HepG2 (cell line): Measurements from ENCODE around the gene ST6GALNAC3. TPM values are rescaled to one million over a fixed set of nuclear protein-coding genes. Genes with fewer than 3 reads are reported as not detected.

Experiments used
- ATAC-seq: fragments of 200-7000 bp; cut with Tn5 transposase; 3 replicates; pipeline ENCODE4 v1.9.1; 2020; ENCODE audit warnings: mild to moderate bottlenecking, moderate library complexity
- BruUV-seq: library from RNA; stranded (reverse); fragments of 400-500 nt; replicated peaks from 2 replicates; lab custom pipeline; 2021; lab: Mats Ljungman, UMichigan
- CTCF ChIA-PET: fragments of 300-600 bp; formaldehyde crosslinking; extraction: SDS; loops from one replicate; lab custom pipeline; 2021; ENCODE audit warnings: low total read pairs, inconsistent platforms, low intra/inter-chr PET ratio; lab: Yijun Ruan, JAX
- POLR2A ChIA-PET: fragments of 350-600 bp; sonication (Branson Sonifier 250); formaldehyde crosslinking; loops from one replicate; lab custom pipeline; 2020; ENCODE audit warnings: antibody characterized with exemption, inconsistent platforms; lab: Yijun Ruan, JAX
- DNase-seq: peaks from one replicate; pipeline ENCODE4 v3.0.0-alpha.2; 2015; ENCODE audit warnings: low spot score
- FAIRE-seq: peaks from 3 replicates; lab custom pipeline; 2011; peaks lifted over from hg19 to GRCh38; lab: Jason Lieb, UNC
- H2AFZ ChIP-seq: one replicate; pipeline ENCODE4 v1.6.1; 2011; ENCODE audit warnings: low read length, inconsistent platforms
- H3K27ac ChIP-seq: fragments of 300-600 bp; 3 replicates; pipeline ENCODE4 v1.8.0; 2011; ENCODE audit warnings: mixed run types, mild to moderate bottlenecking, mixed read lengths, low read length, inconsistent platforms; ENCODE audit not compliant: insufficient read depth; ENCODE audit errors: extremely low read length
- H3K27me3 ChIP-seq, 2 experiments: fragments of 200-600 bp in 1 of 2; 2 replicates in 1 of 2; 3 replicates in 1 of 2; pipeline versions ENCODE4 v1.6.0 to v1.8.0; 2011; ENCODE audit warnings: low read length in 2 of 2, mild to moderate bottlenecking in 2 of 2, moderate library complexity in 2 of 2, inconsistent platforms in 1 of 2; ENCODE audit not compliant: insufficient read depth in 2 of 2, control insufficient read depth in 1 of 2
- H3K36me3 ChIP-seq, 2 experiments: fragments of 200-600 bp in 1 of 2; replicated peaks in 1 of 2; 2 replicates in 1 of 2; 3 replicates in 1 of 2; pipeline versions ENCODE4 v1.5.1 to v1.8.0; 2011; ENCODE audit warnings: low read length in 2 of 2, inconsistent platforms in 1 of 2; ENCODE audit not compliant: insufficient read depth in 2 of 2, control insufficient read depth in 1 of 2
- H3K4me1 ChIP-seq: 2 replicates; pipeline ENCODE4 v1.5.1; 2012; ENCODE audit warnings: low read length, inconsistent platforms; ENCODE audit not compliant: insufficient read depth
- H3K4me2 ChIP-seq: 2 replicates; pipeline ENCODE4 v1.6.0; 2011; ENCODE audit warnings: low read depth, low read length, inconsistent platforms
- H3K4me3 ChIP-seq, 3 experiments: fragments of 200-600 bp in 1 of 3; sonication (generic), shearing (Covaris generic) in 1 of 3; replicated peaks in 1 of 3; 2 replicates each; pipeline ENCODE4 v1.5.1; 2011 to 2016; ENCODE audit warnings: low read length in 3 of 3, inconsistent platforms in 2 of 3, low read depth in 2 of 3, mild to moderate bottlenecking in 2 of 3, control low read depth in 1 of 3, mixed read lengths in 1 of 3; ENCODE audit not compliant: insufficient read depth in 1 of 3
- H3K79me2 ChIP-seq: one replicate; pipeline ENCODE4 v1.6.1; 2011; ENCODE audit warnings: low read length, inconsistent platforms; ENCODE audit not compliant: insufficient read depth
- H3K9ac ChIP-seq: 2 replicates; pipeline ENCODE4 v1.6.0; 2011; ENCODE audit warnings: mild to moderate bottlenecking, low read depth, low read length, inconsistent platforms; ENCODE audit not compliant: insufficient read depth
- H3K9me3 ChIP-seq: 2 replicates; pipeline ENCODE4 v1.5.1; 2012; ENCODE audit warnings: mild to moderate bottlenecking, low read length
- H4K20me1 ChIP-seq: 2 replicates; pipeline ENCODE4 v1.6.0; 2011; ENCODE audit warnings: inconsistent platforms, mild to moderate bottlenecking, low read length, moderate library complexity; ENCODE audit not compliant: insufficient read depth
- ASH2L ChIP-seq: fragments of 300-600, 200-600 bp; sonication (generic); IDR thresholded peaks from 2 replicates; pipeline ENCODE4 v1.7.0; 2017; ENCODE audit warnings: low read depth, mild to moderate bottlenecking, moderate library complexity, mixed read lengths, low read length; ENCODE audit not compliant: insufficient read length
- BCL6 ChIP-seq: IDR thresholded peaks from 2 replicates; pipeline ENCODE4 v1.6.1; 2016; ENCODE audit warnings: missing genetic modification reagents, missing compliant biosample characterization
- DPF2 ChIP-seq: sonication (generic); formaldehyde crosslinking; IDR thresholded peaks from 2 replicates; pipeline ENCODE4 v1.4.0; 2020; ENCODE audit warnings: mild to moderate bottlenecking, low read depth, missing genetic modification reagents, borderline replicate concordance
- ESRRA ChIP-seq: sonication (generic); formaldehyde crosslinking; IDR thresholded peaks from 2 replicates; pipeline ENCODE4 v1.5.1; 2020; ENCODE audit warnings: mild to moderate bottlenecking, low read depth, missing genetic modification reagents
- MAZ ChIP-seq, 2 experiments: sonication (generic) in 1 of 2; formaldehyde crosslinking in 1 of 2; IDR thresholded peaks; 2 replicates each; pipeline versions ENCODE4 v1.5.0 to v1.6.1; 2012 to 2020; ENCODE audit warnings: low read depth in 2 of 2, mild to moderate bottlenecking in 2 of 2, borderline replicate concordance in 1 of 2, improper control_type of control experiment in 1 of 2, low read length in 1 of 2, missing genetic modification reagents in 1 of 2, moderate library complexity in 1 of 2
- PHF5A ChIP-seq: IDR thresholded peaks from one replicate; pipeline ENCODE4 v1.6.1; 2018; ENCODE audit warnings: low read depth, missing genetic modification reagents; ENCODE audit not compliant: unreplicated experiment
- SIN3B ChIP-seq: fragments of 150-350 bp; IDR thresholded peaks from 2 replicates; pipeline ENCODE4 v1.6.1; 2014; ENCODE audit warnings: low read length
- TMF1 ChIP-seq: sonication (generic); formaldehyde crosslinking; IDR thresholded peaks from 2 replicates; pipeline ENCODE4 v1.8.1; 2022; ENCODE audit warnings: low read depth, missing genetic modification reagents
- ZNF350 ChIP-seq: sonication (generic); formaldehyde crosslinking; IDR thresholded peaks from 2 replicates; pipeline ENCODE4 v1.4.0; 2020; ENCODE audit warnings: mild to moderate bottlenecking, low read depth, missing genetic modification reagents, borderline replicate concordance
- ZNF44 ChIP-seq: sonication (generic); formaldehyde crosslinking; IDR thresholded peaks from 2 replicates; pipeline ENCODE4 v1.5.1; 2020; ENCODE audit warnings: mild to moderate bottlenecking, missing genetic modification reagents
- ZNF670 ChIP-seq: sonication (generic); formaldehyde crosslinking; IDR thresholded peaks from 2 replicates; pipeline ENCODE4 v1.8.0; 2022; ENCODE audit warnings: mild to moderate bottlenecking, missing genetic modification reagents, borderline replicate concordance
- ZNF674 ChIP-seq: sonication (generic); formaldehyde crosslinking; IDR thresholded peaks from 2 replicates; pipeline ENCODE4 v1.5.0; 2020; ENCODE audit warnings: low read depth, mild to moderate bottlenecking, missing genetic modification reagents
- WGBS: methylation state at CpG from one replicate; pipeline ENCODE4 v1.1.6; 2017; ENCODE audit warnings: low lambda C conversion rate; 5-methylcytosine and 5-hydroxymethylcytosine counted together
- in situ Hi-C: cut with HindIII; loops from 2 replicates; pipeline ENCODE4 v1.10.0; 2017; ENCODE audit warnings: low pct_unique_long_range_greater_than_20kb; ENCODE audit not compliant: extremely low pct_ligation_motif_present
- intact Hi-C: fragments of 100-400 bp; cut with micrococcal nuclease; formaldehyde crosslinking; loops from one replicate; pipeline ENCODE4 v1.10.0; 2022; ENCODE audit not compliant: unreplicated experiment
- polyA plus RNA-seq, 8 experiments: library from polyadenylated mRNA; depleted of rRNA in 3 of 8; stranded (reverse) in 7 of 8; unstranded in 1 of 8; fragments of >200 nt; fragmentation: Illumina TruSeq in 4 of 8; extraction: Trizol in 4 of 8; gene quantifications; 2 replicates each; pipeline versions ENCODE4 v1.2.1 to v1.2.3, GENCODE V29; 2011 to 2016; ENCODE audit warnings: low read depth in 4 of 8, missing spikeins in 1 of 8, mixed read lengths in 1 of 8; ENCODE audit not compliant: insufficient read depth in 1 of 8
- total RNA-seq, 5 experiments: library from RNA; depleted of rRNA; stranded (reverse); fragments of >200 nt; fragmentation: Illumina TruSeq; extraction: Trizol; gene quantifications; 2 replicates each; pipeline ENCODE4 v1.2.3, GENCODE V29; 2016; ENCODE audit warnings: low read depth in 1 of 5
- TF ChIP-seq, protein P1 (sequence below): sonication (generic); formaldehyde crosslinking; IDR thresholded peaks from 2 replicates; pipeline ENCODE4 v1.4.0; 2020; ENCODE audit warnings: missing genetic modification reagents, borderline replicate concordance
- TF ChIP-seq, protein P2 (sequence below): sonication (generic); formaldehyde crosslinking; IDR thresholded peaks from 2 replicates; pipeline ENCODE4 v1.8.0; 2022; ENCODE audit warnings: mild to moderate bottlenecking, missing genetic modification reagents, moderate library complexity

The ST6GALNAC3 gene
- total and polyA plus RNA-seq, 2 of the 13 experiments (the other 11 are each of a cell fraction or from before 2014, with no cell fraction given): not detected

DNA sequence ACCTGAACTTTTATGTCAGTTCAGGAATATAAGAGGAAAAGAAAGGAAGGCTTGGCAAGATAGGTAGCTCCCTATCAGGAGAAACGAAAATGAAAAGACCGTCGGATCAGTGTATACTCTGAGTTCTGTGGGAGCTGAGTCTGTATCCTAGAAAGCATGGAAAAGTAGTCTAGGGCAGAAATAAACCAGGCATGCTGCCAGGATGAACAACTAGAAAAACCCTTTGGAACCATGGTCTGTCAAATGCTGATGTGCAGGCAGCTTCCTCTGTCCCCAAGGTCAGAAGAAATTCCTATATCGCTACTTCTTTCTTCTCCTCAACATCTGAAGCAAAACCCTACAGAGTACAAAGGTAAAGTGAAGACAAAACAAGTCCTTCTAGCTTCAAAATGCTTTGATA, 268.8 kb downstream of the ST6GALNAC3 start:
- H3K27me3 ChIP-seq: no peaks in the 10 kb centered on the region
- no peaks in the 10 kb centered on the region for H3K9me3 ChIP-seq
- H3K4me1 ChIP-seq: no peaks in the 10 kb centered on the region
- H3K4me3 ChIP-seq: no peak overlapping the region
- no peak overlapping the region for H3K4me2 ChIP-seq
- intact Hi-C loops (no loop called here), in situ Hi-C loops (loop anchor here (25.0 kb wide), 1 partner anchor 794 kb away; no protein-coding TSS in a partner anchor)
- POLR2A ChIA-PET: no interaction called here
- ATAC-seq (no peak), DNase-seq (no peak), FAIRE-seq (no peak)
- no peak overlapping the region for H2AFZ ChIP-seq
- CTCF ChIA-PET: no interaction called here
- no peak for TF ChIP-seq TMF1
- TF ChIP-seq PHF5A (CRISPR knock-in tag): no peak
- TF ChIP-seq ZNF44: no peak
- no peak for TF ChIP-seq SIN3B
- TF ChIP-seq MAZ (IDR thresholded peaks at IDR 0.05; ENCODE audit: borderline replicate concordance, low read depth, low read length): no peak
- TF ChIP-seq MAZ (CRISPR knock-in tag; IDR thresholded peaks at IDR 0.05; ENCODE audit: low read depth): no peak
- TF ChIP-seq ZNF674 (CRISPR knock-in tag): no peak
- TF ChIP-seq ESRRA (CRISPR knock-in tag): no peak
- TF ChIP-seq, protein P1, sequence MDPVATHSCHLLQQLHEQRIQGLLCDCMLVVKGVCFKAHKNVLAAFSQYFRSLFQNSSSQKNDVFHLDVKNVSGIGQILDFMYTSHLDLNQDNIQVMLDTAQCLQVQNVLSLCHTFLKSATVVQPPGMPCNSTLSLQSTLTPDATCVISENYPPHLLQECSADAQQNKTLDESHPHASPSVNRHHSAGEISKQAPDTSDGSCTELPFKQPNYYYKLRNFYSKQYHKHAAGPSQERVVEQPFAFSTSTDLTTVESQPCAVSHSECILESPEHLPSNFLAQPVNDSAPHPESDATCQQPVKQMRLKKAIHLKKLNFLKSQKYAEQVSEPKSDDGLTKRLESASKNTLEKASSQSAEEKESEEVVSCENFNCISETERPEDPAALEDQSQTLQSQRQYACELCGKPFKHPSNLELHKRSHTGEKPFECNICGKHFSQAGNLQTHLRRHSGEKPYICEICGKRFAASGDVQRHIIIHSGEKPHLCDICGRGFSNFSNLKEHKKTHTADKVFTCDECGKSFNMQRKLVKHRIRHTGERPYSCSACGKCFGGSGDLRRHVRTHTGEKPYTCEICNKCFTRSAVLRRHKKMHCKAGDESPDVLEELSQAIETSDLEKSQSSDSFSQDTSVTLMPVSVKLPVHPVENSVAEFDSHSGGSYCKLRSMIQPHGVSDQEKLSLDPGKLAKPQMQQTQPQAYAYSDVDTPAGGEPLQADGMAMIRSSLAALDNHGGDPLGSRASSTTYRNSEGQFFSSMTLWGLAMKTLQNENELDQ: no peak
- TF ChIP-seq, protein P2, sequence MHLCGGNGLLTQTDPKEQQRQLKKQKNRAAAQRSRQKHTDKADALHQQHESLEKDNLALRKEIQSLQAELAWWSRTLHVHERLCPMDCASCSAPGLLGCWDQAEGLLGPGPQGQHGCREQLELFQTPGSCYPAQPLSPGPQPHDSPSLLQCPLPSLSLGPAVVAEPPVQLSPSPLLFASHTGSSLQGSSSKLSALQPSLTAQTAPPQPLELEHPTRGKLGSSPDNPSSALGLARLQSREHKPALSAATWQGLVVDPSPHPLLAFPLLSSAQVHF (CRISPR knock-in tag): no peak
- TF ChIP-seq ASH2L: no peak
- TF ChIP-seq BCL6 (CRISPR knock-in tag): no peak
- TF ChIP-seq DPF2 (CRISPR knock-in tag): no peak
- no peak for TF ChIP-seq ZNF670 (CRISPR knock-in tag)
- TF ChIP-seq ZNF350 (CRISPR knock-in tag): no peak
- WGBS: under 1% methylated on average over 4 of the region's 4 CpGs
- no peak overlapping the region for H3K27ac ChIP-seq
- H3K36me3 ChIP-seq: no peaks in the 10 kb centered on the region
- BruUV-seq: no TSS peak
- no peak overlapping the region for H3K9ac ChIP-seq
- H3K79me2 ChIP-seq: no peaks in the 10 kb centered on the region
- H4K20me1 ChIP-seq: no peaks in the 10 kb centered on the region
